Measurements from ENCODE around the gene FOXL2. TPM values are rescaled to one million over a fixed set of nuclear protein-coding genes. Genes with fewer than 3 reads are reported as not detected.

The FOXL2 gene
- total and polyA plus RNA-seq, 7 donors, result 0.01 to 0.39 (median 0.21) TPM; not detected in 3

- WGBS, 3 donors, result 76 to 81% (median 76%) methylated on average over 1 of the region's 1 CpG
- H3K4me1 ChIP-seq, result peaks cover 14% of the 10 kb centered on the region
- intact Hi-C loops (cut with DNase I), result no loop called here
- no peak for DNase-seq
- H3K9me3 ChIP-seq, result no peaks in the 10 kb centered on the region
- H3K36me3 ChIP-seq (ENCODE audit: insufficient read depth in 1 of 2, low read depth in 1 of 2), result no peaks in the 10 kb centered on the region
- no peaks in the 10 kb centered on the region for H3K27me3 ChIP-seq (ENCODE audit: insufficient read depth in 3 of 3, low read length in 2 of 3)
- no peak for ATAC-seq
- no peak overlapping the region for H3K27ac ChIP-seq
- no peak for TF ChIP-seq CTCF (IDR thresholded peaks at IDR 0.05)
- H3K4me3 ChIP-seq, result no peak overlapping the region
These were observed 44.8 kb downstream of the FOXL2 start for GRCh38 chr3:138902171-138902570.

- no peaks in the 10 kb centered on the region for H3K36me3 ChIP-seq (ENCODE audit: insufficient read depth in 1 of 2, low read depth in 1 of 2)
- no peak overlapping the region for H3K4me3 ChIP-seq
- TF ChIP-seq CTCF (IDR thresholded peaks at IDR 0.05), result no peak
- peaks cover 14% of the 10 kb centered on the region for H3K4me1 ChIP-seq
- H3K27me3 ChIP-seq (ENCODE audit: insufficient read depth in 3 of 3, low read length in 2 of 3), result no peaks in the 10 kb centered on the region
- H3K9me3 ChIP-seq, result no peaks in the 10 kb centered on the region
- intact Hi-C loops (cut with DNase I), result no loop called here
- DNase-seq, result no peak
- WGBS, 3 donors, result 47 to 63% (median 59%) methylated on average over 7 to 8 of the region's 8 CpGs
- no peak overlapping the region for H3K27ac ChIP-seq
- no peak for ATAC-seq
These were observed 45.4 kb downstream of the FOXL2 start for GRCh38 chr3:138901567-138901966.

GRCh38 chr3:138899351-138899991 lies 47.5 kb downstream of the FOXL2 start:
- Histone ChIP-seq H3K27ac (no peak overlapping the region), H3K4me1 (peaks cover 14% of the 10 kb centered on the region), H3K4me3 (no peak overlapping the region), H3K9me3 (no peaks in the 10 kb centered on the region), H3K27me3 (ENCODE audit: insufficient read depth in 3 of 3, low read length in 2 of 3) (no peaks in the 10 kb centered on the region), H3K36me3 (ENCODE audit: insufficient read depth in 1 of 2, low read depth in 1 of 2) (no peaks in the 10 kb centered on the region)
- ATAC-seq (no peak), DNase-seq (no peak)
- intact Hi-C loops (cut with DNase I), result no loop called here
- 67 to 80% (median 67%) methylated on average over 5 of the region's 5 CpGs for WGBS, 3 donors
- TF ChIP-seq CTCF (IDR thresholded peaks at IDR 0.05), result no peak

- intact Hi-C loops (cut with DNase I), result no loop called here
- Histone ChIP-seq H3K4me1 (peaks cover 14% of the 10 kb centered on the region), H3K36me3 (ENCODE audit: insufficient read depth in 1 of 2, low read depth in 1 of 2) (no peaks in the 10 kb centered on the region), H3K4me3 (no peak overlapping the region), H3K27me3 (ENCODE audit: insufficient read depth in 3 of 3, low read length in 2 of 3) (no peaks in the 10 kb centered on the region), H3K9me3 (no peaks in the 10 kb centered on the region), H3K27ac (no peak overlapping the region)
- TF ChIP-seq CTCF (IDR thresholded peaks at IDR 0.05), result no peak
- ATAC-seq, result no peak
- DNase-seq, result no peak
These were observed 48.2 kb downstream of the FOXL2 start for GRCh38 chr3:138898708-138899107.

- Histone ChIP-seq H3K4me1 (peaks cover 14% of the 10 kb centered on the region), H3K27me3 (ENCODE audit: insufficient read depth in 3 of 3, low read length in 2 of 3) (no peaks in the 10 kb centered on the region), H3K36me3 (ENCODE audit: insufficient read depth in 1 of 2, low read depth in 1 of 2) (no peaks in the 10 kb centered on the region), H3K4me3 (no peak overlapping the region), H3K27ac (peak overlapping the region; percentile 41), H3K9me3 (no peaks in the 10 kb centered on the region)
- DNase-seq, result no peak
- peak in 2 of 4 donors; percentile 34 to 47 for ATAC-seq
- 0 to 14% (median 11%) methylated on average over 1 of the region's 1 CpG for WGBS, 3 donors
- TF ChIP-seq CTCF (IDR thresholded peaks at IDR 0.05), result no peak
- intact Hi-C loops (cut with DNase I), result no loop called here
These were observed 48.6 kb downstream of the FOXL2 start for GRCh38 chr3:138898301-138898700.

All from psoas muscle (tissue), 8 donors.